H1 (cell line): ENCODE data around the gene PHLDB3. TPM values are rescaled to one million over a fixed set of nuclear protein-coding genes. Genes with fewer than 3 reads are reported as not detected.
A peak's percentile ranks its signal among the peaks of the same experiment; 100 is the strongest.

ENCODE experiments used
- CTCF ChIA-PET: fragments of 300-600 bp; sonication (Branson Sonifier 250); formaldehyde crosslinking; loops from one replicate; lab custom pipeline; 2021; ENCODE audit not compliant: partially characterized antibody; lab: Charles Lee
- POLR2A ChIA-PET: fragments of 300-600 bp; sonication (Branson Sonifier 250); formaldehyde crosslinking; loops from one replicate; lab custom pipeline; 2021; ENCODE audit warnings: inconsistent platforms; ENCODE audit not compliant: partially characterized antibody; lab: Charles Lee
- DNase-seq, 2 experiments: peaks; one replicate each; pipeline versions ENCODE4 v3.0.0 to v3.0.0-alpha.2; 2010 to 2022; ENCODE audit warnings: low spot score in 2 of 2, low read depth in 1 of 2, mixed read lengths in 1 of 2
- FAIRE-seq: peaks from 2 replicates; lab custom pipeline; 2011; peaks lifted over from hg19 to GRCh38; lab: Jason Lieb, UNC
- H2AFZ ChIP-seq: 2 replicates; pipeline ENCODE4 v1.8.1; 2012; ENCODE audit warnings: low read length, inconsistent platforms
- H2AK5ac ChIP-seq: 2 replicates; pipeline ENCODE4 v1.6.1; 2013; ENCODE audit warnings: low read depth, low read length
- H2BK120ac ChIP-seq: replicated peaks from 2 replicates; pipeline ENCODE3; 2013; ENCODE audit warnings: low read depth, low read length, inconsistent platforms
- H2BK12ac ChIP-seq: 2 replicates; pipeline ENCODE4 v1.6.1; 2013; ENCODE audit warnings: low read depth, low read length
- H2BK15ac ChIP-seq: 2 replicates; pipeline ENCODE4 v1.6.1; 2013; ENCODE audit warnings: low read length
- H2BK20ac ChIP-seq: 2 replicates; pipeline ENCODE4 v1.6.1; 2013; ENCODE audit warnings: low read length
- H2BK5ac ChIP-seq: 2 replicates; pipeline ENCODE4 v1.6.1; 2013; ENCODE audit warnings: low read depth, low read length
- H3K14ac ChIP-seq: 2 replicates; pipeline ENCODE4 v1.6.1; 2013; ENCODE audit warnings: inconsistent platforms; ENCODE audit not compliant: insufficient read length
- H3K18ac ChIP-seq: 2 replicates; pipeline ENCODE4 v1.6.1; 2013; ENCODE audit warnings: low read length; ENCODE audit errors: extremely low read depth
- H3K23ac ChIP-seq: 2 replicates; pipeline ENCODE4 v1.6.1; 2013; ENCODE audit warnings: inconsistent platforms; ENCODE audit not compliant: insufficient read length
- H3K23me2 ChIP-seq: 2 replicates; pipeline ENCODE4 v1.6.1; 2013; ENCODE audit warnings: low read depth, low read length
- H3K27ac ChIP-seq: 2 replicates; pipeline ENCODE4 v1.6.1; 2011; ENCODE audit warnings: low read depth, low read length, inconsistent platforms
- H3K27me3 ChIP-seq, 4 experiments: replicated peaks in 1 of 4; 1 replicate in 1 of 4; 2 replicates in 3 of 4; pipeline versions ENCODE4 v1.6.1 to v1.8.1; 2011 to 2013; ENCODE audit warnings: low read length in 3 of 4, mild to moderate bottlenecking in 3 of 4, inconsistent platforms in 2 of 4, mixed read lengths in 2 of 4, moderate library complexity in 1 of 4; ENCODE audit not compliant: control insufficient read depth in 3 of 4, insufficient read depth in 3 of 4; ENCODE audit errors: extremely low read depth in 1 of 4
- H3K36me3 ChIP-seq, 4 experiments: 2 replicates each; pipeline versions ENCODE4 v1.6.1 to v1.8.1; 2011 to 2013; ENCODE audit warnings: mild to moderate bottlenecking in 4 of 4, low read length in 3 of 4, moderate library complexity in 2 of 4, control low read depth in 1 of 4, inconsistent platforms in 1 of 4; ENCODE audit not compliant: insufficient read depth in 4 of 4, control insufficient read depth in 2 of 4
- H3K4ac ChIP-seq: replicated peaks from 2 replicates; pipeline ENCODE3; 2013; ENCODE audit warnings: low read length, low read depth, mixed read lengths, inconsistent platforms; ENCODE audit not compliant: insufficient read length
- H3K4me1 ChIP-seq, 4 experiments: replicated peaks in 1 of 4; 1 replicate in 1 of 4; 2 replicates in 3 of 4; pipeline versions ENCODE4 v1.6.1 to v1.8.1; 2011 to 2013; ENCODE audit warnings: low read length in 3 of 4, inconsistent platforms in 2 of 4, mixed read lengths in 1 of 4; ENCODE audit not compliant: insufficient read depth in 4 of 4, control insufficient read depth in 3 of 4
- H3K4me2 ChIP-seq, 2 experiments: 2 replicates each; pipeline versions ENCODE4 v1.6.1 to v1.8.1; 2011 to 2013; ENCODE audit warnings: low read depth in 2 of 2, low read length in 2 of 2, control low read depth in 1 of 2, inconsistent platforms in 1 of 2, mild to moderate bottlenecking in 1 of 2; ENCODE audit not compliant: insufficient read depth in 1 of 2
- H3K4me3 ChIP-seq, 4 experiments: fragments of 200-600, 300-600 bp in 1 of 4; sonication (generic), shearing (Covaris generic), sonication (Bioruptor Twin) in 1 of 4; 2 replicates each; pipeline versions ENCODE4 v1.5.1 to v1.8.1; 2011 to 2016; ENCODE audit warnings: low read length in 4 of 4, low read depth in 3 of 4, control low read depth in 2 of 4, inconsistent platforms in 2 of 4, mild to moderate bottlenecking in 2 of 4, mixed read lengths in 1 of 4, moderate library complexity in 1 of 4; ENCODE audit not compliant: insufficient read depth in 2 of 4; ENCODE audit errors: extremely low read depth in 1 of 4
- H3K56ac ChIP-seq: replicated peaks from 2 replicates; pipeline ENCODE3; 2013; ENCODE audit warnings: low read depth, mild to moderate bottlenecking, mixed read lengths, low read length, inconsistent platforms; ENCODE audit not compliant: insufficient read length
- H3K79me1 ChIP-seq: 2 replicates; pipeline ENCODE4 v1.6.1; 2013; ENCODE audit warnings: low read depth, low read length, control low read depth
- H3K79me2 ChIP-seq, 2 experiments: 2 replicates each; pipeline versions ENCODE4 v1.6.1 to v1.8.1; 2012 to 2013; ENCODE audit warnings: low read length in 2 of 2, mild to moderate bottlenecking in 2 of 2, inconsistent platforms in 1 of 2; ENCODE audit not compliant: insufficient read depth in 2 of 2, control insufficient read depth in 1 of 2
- H3K9ac ChIP-seq, 4 experiments: replicated peaks in 1 of 4; 1 replicate in 1 of 4; 2 replicates in 3 of 4; pipeline versions ENCODE4 v1.6.1 to v1.8.1; 2011 to 2013; ENCODE audit warnings: low read depth in 3 of 4, low read length in 3 of 4, control low read depth in 2 of 4, mild to moderate bottlenecking in 2 of 4, moderate library complexity in 2 of 4, inconsistent platforms in 1 of 4; ENCODE audit errors: extremely low read depth in 1 of 4
- H3K9me3 ChIP-seq, 2 experiments: 2 replicates each; pipeline versions ENCODE4 v1.6.1 to v1.8.1; 2012 to 2013; ENCODE audit warnings: mild to moderate bottlenecking in 2 of 2, moderate library complexity in 2 of 2, control low read depth in 1 of 2, inconsistent platforms in 1 of 2, low read depth in 1 of 2, low read length in 1 of 2, mixed read lengths in 1 of 2; ENCODE audit not compliant: insufficient read depth in 2 of 2
- H4K20me1 ChIP-seq, 2 experiments: replicated peaks in 1 of 2; 2 replicates each; pipeline versions ENCODE3 to v1.8.1; 2011 to 2013; ENCODE audit warnings: inconsistent platforms in 2 of 2, low read length in 2 of 2, mild to moderate bottlenecking in 1 of 2; ENCODE audit not compliant: insufficient read depth in 2 of 2, control insufficient read depth in 1 of 2
- H4K5ac ChIP-seq: 2 replicates; pipeline ENCODE4 v1.6.1; 2013; ENCODE audit warnings: low read length, low read depth, mixed read lengths, inconsistent platforms; ENCODE audit not compliant: insufficient read length
- H4K8ac ChIP-seq: 2 replicates; pipeline ENCODE4 v1.8.0; 2013; ENCODE audit warnings: mild to moderate bottlenecking, moderate library complexity, low read length, inconsistent platforms; ENCODE audit not compliant: insufficient read depth; ENCODE audit errors: extremely low read depth
- H4K91ac ChIP-seq: replicated peaks from 2 replicates; pipeline ENCODE3; 2013; ENCODE audit warnings: low read length, mixed read lengths, inconsistent platforms; ENCODE audit not compliant: insufficient read length
- EGR1 ChIP-seq: IDR thresholded peaks from 2 replicates; pipeline ENCODE4 v1.6.1; 2011; ENCODE audit warnings: low read depth, low read length, borderline replicate concordance
- EP300 ChIP-seq, 2 experiments: IDR thresholded peaks; 1 replicate in 1 of 2; 2 replicates in 1 of 2; pipeline ENCODE4 v1.6.1; 2011 to 2012; ENCODE audit warnings: low read depth in 2 of 2, low read length in 2 of 2, mild to moderate bottlenecking in 2 of 2, borderline replicate concordance in 1 of 2, inconsistent platforms in 1 of 2, moderate library complexity in 1 of 2
- KDM4A ChIP-seq: IDR thresholded peaks from one replicate; pipeline ENCODE4 v1.7.1; 2012; ENCODE audit warnings: low read depth, mild to moderate bottlenecking, moderate library complexity, low read length, inconsistent platforms; ENCODE audit not compliant: severe bottlenecking
- SP1 ChIP-seq: IDR thresholded peaks from 2 replicates; pipeline ENCODE4 v1.6.1; 2011; ENCODE audit warnings: low read depth, low read length
- TBP ChIP-seq: IDR thresholded peaks from 2 replicates; pipeline ENCODE4 v1.6.1; 2011; ENCODE audit warnings: low read depth, low read length, improper control_type of control experiment
- WGBS, 2 experiments: shearing (Covaris generic) in 1 of 2; methylation state at CpG; one replicate each; pipeline versions ENCODE4 v1.1.6 to v1.1.7; 2013 to 2015; ENCODE audit warnings: low lambda C conversion rate in 2 of 2, mixed read lengths in 2 of 2, inconsistent platforms in 1 of 2, low coverage in 1 of 2, missing lambda C conversion rate in 1 of 2; ENCODE audit not compliant: insufficient replicate concordance in 2 of 2, insufficient coverage in 1 of 2, insufficient read length in 1 of 2; ENCODE audit errors: extremely low coverage in 1 of 2, missing lambda C conversion rate in 1 of 2; 5-methylcytosine and 5-hydroxymethylcytosine counted together
- polyA plus RNA-seq, 7 experiments: library from polyadenylated mRNA; depleted of rRNA in 3 of 7; stranded (reverse) in 5 of 7; unstranded in 2 of 7; fragments of >200 nt in 5 of 7; fragments of 200-250 nt in 2 of 7; gene quantifications; 1 replicate in 5 of 7; 2 replicates in 1 of 7; 4 replicates in 1 of 7; pipeline versions ENCODE4 v1.2.1 to v1.2.3, GENCODE V29; 2011 to 2013; ENCODE audit warnings: missing spikeins in 2 of 7, mixed read lengths in 2 of 7
- total RNA-seq: library from RNA; stranded (reverse); fragmentation: NEBNext Ultra II Directional; extraction: Animal tissue kit (Norgen Biotek cat#: 25700); gene quantifications from 2 replicates; pipeline ENCODE4 v1.2.1, GENCODE V29; 2021
- TF ChIP-seq, protein P1 (sequence below): IDR thresholded peaks from 2 replicates; pipeline ENCODE4 v1.6.1; 2012; ENCODE audit warnings: inconsistent platforms
- TF ChIP-seq, protein P2 (sequence below), 3 experiments: IDR thresholded peaks; 1 replicate in 2 of 3; 2 replicates in 1 of 3; pipeline versions ENCODE4 v1.5.1 to v1.6.1; 2011; ENCODE audit warnings: low read length in 3 of 3, mild to moderate bottlenecking in 3 of 3, inconsistent platforms in 2 of 3, low read depth in 1 of 3, moderate library complexity in 1 of 3; ENCODE audit not compliant: insufficient read depth in 1 of 3; ENCODE audit errors: control extremely low read depth in 1 of 3

PHLDB3 gene
- total and polyA plus RNA-seq, 2 of the 8 experiments (the other 6 are each of a cell fraction or from before 2014, with no cell fraction given), result 4.0 to 8.5 TPM

DNA sequence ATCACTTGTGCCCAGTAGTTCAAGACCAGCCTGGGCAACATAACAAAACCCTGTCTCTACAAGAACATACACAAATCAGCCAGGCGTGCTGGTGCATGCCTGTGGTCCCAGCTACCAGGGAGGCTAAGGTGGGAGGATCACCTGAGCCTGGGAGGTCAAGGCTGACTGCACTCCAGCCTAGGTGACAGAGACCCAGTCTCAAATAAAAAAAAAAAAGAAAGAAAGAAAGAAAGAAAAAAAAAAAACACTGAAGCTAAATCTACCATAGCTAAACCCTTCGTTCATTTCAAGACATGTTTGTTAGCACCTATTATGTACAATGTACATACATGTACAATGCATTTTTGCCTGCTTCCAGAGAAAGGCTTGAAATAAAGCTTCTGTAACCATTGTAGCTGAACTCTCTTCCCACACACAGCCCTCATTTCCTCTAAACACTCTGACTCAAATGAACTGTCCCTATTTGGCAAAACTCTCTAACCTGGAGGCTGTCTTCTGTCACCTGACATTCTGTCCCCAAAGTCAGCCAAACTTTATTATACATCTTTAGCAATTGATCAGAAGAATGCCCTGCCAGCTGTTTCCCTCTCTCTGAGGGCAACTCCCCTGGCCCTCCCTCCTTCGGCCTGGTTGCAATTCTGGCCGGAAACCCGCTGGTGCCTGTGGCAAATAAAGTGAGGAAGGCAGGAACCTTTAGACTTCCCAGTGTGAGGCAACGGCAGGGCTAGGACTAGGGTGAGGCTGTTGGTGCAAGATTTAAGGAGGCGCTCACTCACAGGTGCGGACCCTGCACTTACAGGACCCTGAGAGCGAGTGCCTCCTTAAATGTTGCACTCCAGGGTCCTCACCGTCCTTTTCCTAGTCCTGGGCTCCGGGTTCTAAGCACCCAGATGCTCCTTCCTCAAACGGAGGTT is 20.6 kb upstream of the PHLDB3 start:
- Histone ChIP-seq H3K27ac (no peak overlapping the region), H3K4me1 (peaks cover 0 to 11% (median 5%) of the 10 kb centered on the region in 4 experiments; a peak in 6 of 7 replicates), H3K4me3 (peak overlapping the region; percentile 64 to 92 (median 74); a peak in 7 of 8 replicates), H3K18ac (no peak overlapping the region), H2BK20ac (no peak overlapping the region), H4K91ac (no peak overlapping the region), H3K23me2 (peaks cover 15% of the 10 kb centered on the region), H4K8ac (no peak overlapping the region), H2BK15ac (no peak overlapping the region; the same call in 1 of the 2 replicates), H3K79me2 (no peaks in the 10 kb centered on the region), H3K9ac (peak overlapping the region in 1 of 4 experiments; percentile 7; a peak in 1 of 7 replicates), H3K9me3 (no peaks in the 10 kb centered on the region; a peak in 1 of 4 replicates), H3K36me3 (no peaks in the 10 kb centered on the region), H3K56ac (no peak overlapping the region), H3K23ac (no peak overlapping the region), H3K79me1 (no peaks in the 10 kb centered on the region), H2BK120ac (no peak overlapping the region), H3K4me2 (peak overlapping the region; percentile 80 to 82), H3K27me3 (peaks cover 2 to 14% (median 10%) of the 10 kb centered on the region in 4 experiments), H3K4ac (no peak overlapping the region), H2BK5ac (no peak overlapping the region), H2AFZ (no peak overlapping the region), H4K20me1 (peaks cover 0 to 1% of the 10 kb centered on the region in 2 experiments), H2AK5ac (no peak overlapping the region), H2BK12ac (no peak overlapping the region), H4K5ac (no peak overlapping the region), H3K14ac (no peak overlapping the region)
- DNase-seq (peak in 1 of 2 experiments; percentile 63), FAIRE-seq (no peak)
- no peak for TF ChIP-seq TBP
- no peak for TF ChIP-seq EP300 (IDR thresholded peaks at IDR 0.05; ENCODE audit: borderline replicate concordance in 1 of 2, low read depth in 2 of 2, low read length in 2 of 2)
- TF ChIP-seq, protein P1, sequence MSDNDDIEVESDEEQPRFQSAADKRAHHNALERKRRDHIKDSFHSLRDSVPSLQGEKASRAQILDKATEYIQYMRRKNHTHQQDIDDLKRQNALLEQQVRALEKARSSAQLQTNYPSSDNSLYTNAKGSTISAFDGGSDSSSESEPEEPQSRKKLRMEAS, result 0 out of 2 replicates have a peak, but pooled peaks have one; percentile 17
- TF ChIP-seq KDM4A, result peak; percentile 30
- TF ChIP-seq EGR1, result peak; percentile 56; the same call in 1 of the 2 replicates
- TF ChIP-seq SP1, result 0 out of 2 replicates have a peak, but pooled peaks have one; percentile 21
- TF ChIP-seq, protein P2, sequence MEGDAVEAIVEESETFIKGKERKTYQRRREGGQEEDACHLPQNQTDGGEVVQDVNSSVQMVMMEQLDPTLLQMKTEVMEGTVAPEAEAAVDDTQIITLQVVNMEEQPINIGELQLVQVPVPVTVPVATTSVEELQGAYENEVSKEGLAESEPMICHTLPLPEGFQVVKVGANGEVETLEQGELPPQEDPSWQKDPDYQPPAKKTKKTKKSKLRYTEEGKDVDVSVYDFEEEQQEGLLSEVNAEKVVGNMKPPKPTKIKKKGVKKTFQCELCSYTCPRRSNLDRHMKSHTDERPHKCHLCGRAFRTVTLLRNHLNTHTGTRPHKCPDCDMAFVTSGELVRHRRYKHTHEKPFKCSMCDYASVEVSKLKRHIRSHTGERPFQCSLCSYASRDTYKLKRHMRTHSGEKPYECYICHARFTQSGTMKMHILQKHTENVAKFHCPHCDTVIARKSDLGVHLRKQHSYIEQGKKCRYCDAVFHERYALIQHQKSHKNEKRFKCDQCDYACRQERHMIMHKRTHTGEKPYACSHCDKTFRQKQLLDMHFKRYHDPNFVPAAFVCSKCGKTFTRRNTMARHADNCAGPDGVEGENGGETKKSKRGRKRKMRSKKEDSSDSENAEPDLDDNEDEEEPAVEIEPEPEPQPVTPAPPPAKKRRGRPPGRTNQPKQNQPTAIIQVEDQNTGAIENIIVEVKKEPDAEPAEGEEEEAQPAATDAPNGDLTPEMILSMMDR (IDR thresholded peaks at IDR 0.05; ENCODE audit: control extremely low read depth in 1 of 3, insufficient read depth in 1 of 3, low read depth in 1 of 3, low read length in 3 of 3), result no peak
- CTCF ChIA-PET, result interaction anchor here (0.5 to 10.0 kb wide), 12 partner anchors 10 to 297 kb away, joined by 3 to 192 read pairs (median 4); partner anchors contain the start of genes LYPD3 and PHLDB3
- WGBS, 2 experiments, result 27% methylated on average over 12 of the region's 12 CpGs; no CpG with 5 or more reads in 1 of the 2 experiments
- POLR2A ChIA-PET, result interaction anchor here (0.6 to 1.5 kb wide), 7 partner anchors 7 to 1662 kb away, joined by 3 to 4 read pairs (median 3); partner anchors contain the start of gene ZNF575
